A673 (cell line): ENCODE data around the gene RNF123. TPM values are rescaled to one million over a fixed set of nuclear protein-coding genes. Genes with fewer than 3 reads are reported as not detected.
A peak's percentile ranks its signal among the peaks of the same experiment; 100 is the strongest.

Source experiments
- BruUV-seq: library from RNA; stranded (reverse); fragments of 400-500 nt; replicated peaks from 2 replicates; lab custom pipeline; 2021; lab: Mats Ljungman, UMichigan
- CTCF ChIA-PET: fragments of 300-600 bp; sonication (Branson Sonifier 250); formaldehyde crosslinking; loops from one replicate; lab custom pipeline; 2022; ENCODE audit warnings: antibody characterized with exemption; lab: Charles Lee
- POLR2A ChIA-PET: fragments of 300-600 bp; sonication (Branson Sonifier 250); formaldehyde crosslinking; loops from one replicate; lab custom pipeline; 2022; ENCODE audit warnings: antibody characterized with exemption; ENCODE audit not compliant: low non-redundant PET; lab: Charles Lee
- DNase-seq: peaks from one replicate; pipeline ENCODE4 v3.0.0-alpha.2; 2015; ENCODE audit warnings: low spot score
- H3K27ac ChIP-seq: fragments of 200-600 bp; sonication (generic); 2 replicates; pipeline ENCODE4 v1.5.1; 2016; ENCODE audit warnings: mixed run types, low read depth, mild to moderate bottlenecking, mixed read lengths, antibody characterized with exemption, low read length; ENCODE audit not compliant: poor library complexity, severe bottlenecking
- H3K27me3 ChIP-seq: fragments of 200-600 bp; sonication (generic); replicated peaks from 2 replicates; pipeline ENCODE4 v1.6.1; 2017; ENCODE audit warnings: mixed run types, low read depth, mild to moderate bottlenecking, mixed read lengths, antibody characterized with exemption, low read length; ENCODE audit not compliant: insufficient read depth, poor library complexity
- H3K36me3 ChIP-seq: fragments of 200-600 bp; sonication (generic); 2 replicates; pipeline ENCODE4 v1.6.1; 2016; ENCODE audit warnings: mixed run types, mild to moderate bottlenecking, mixed read lengths, antibody characterized with exemption, low read length; ENCODE audit not compliant: insufficient read depth, poor library complexity, severe bottlenecking
- H3K4me1 ChIP-seq: fragments of 200-600 bp; sonication (generic); 2 replicates; pipeline ENCODE4 v1.6.1; 2017; ENCODE audit warnings: mixed run types, mild to moderate bottlenecking, mixed read lengths, antibody characterized with exemption, low read length; ENCODE audit not compliant: insufficient read depth, poor library complexity, severe bottlenecking
- H3K4me3 ChIP-seq: fragments of 200-600 bp; sonication (generic); 2 replicates; pipeline ENCODE4 v1.5.1; 2016; ENCODE audit warnings: low read depth, mixed run types, mild to moderate bottlenecking, mixed read lengths, low read length; ENCODE audit not compliant: poor library complexity, severe bottlenecking
- H3K9me3 ChIP-seq: fragments of 200-600 bp; sonication (generic); 2 replicates; pipeline ENCODE4 v1.6.1; 2016; ENCODE audit warnings: mixed run types, low read depth, mild to moderate bottlenecking, mixed read lengths, antibody characterized with exemption, low read length; ENCODE audit not compliant: poor library complexity, severe bottlenecking
- CTCF ChIP-seq: fragments of 300-800, 200-600 bp; sonication (generic); conservative IDR thresholded peaks from 2 replicates; pipeline ENCODE4 v1.5.1; 2017; ENCODE audit warnings: low read depth, mild to moderate bottlenecking, antibody characterized with exemption, low read length, moderate library complexity, mixed read lengths
- EZH2 ChIP-seq: fragments of 200-600 bp; sonication (generic); IDR thresholded peaks from 2 replicates; pipeline ENCODE4 v1.6.1; 2017; ENCODE audit warnings: borderline replicate concordance, low read depth, mild to moderate bottlenecking, mixed read lengths, antibody characterized with exemption, low read length; ENCODE audit not compliant: poor library complexity, severe bottlenecking
- intact Hi-C: fragments of 100-400 bp; cut with micrococcal nuclease; formaldehyde crosslinking; loops from one replicate; pipeline ENCODE4 v1.10.0; 2022; ENCODE audit not compliant: unreplicated experiment
- total RNA-seq: library from RNA; stranded (reverse); gene quantifications from 2 replicates; pipeline ENCODE4 v1.2.3, GENCODE V29; 2021

Gene RNF123
- total RNA-seq, 1 experiment from 2014 or later = 31.5 TPM

- Histone ChIP-seq H3K9me3 (no peaks in the 10 kb centered on the region), H3K4me3 (peak overlapping the region; percentile 83), H3K4me1 (no peaks in the 10 kb centered on the region), H3K36me3 (peaks cover 5% of the 10 kb centered on the region), H3K27me3 (no peaks in the 10 kb centered on the region), H3K27ac (peak overlapping the region; percentile 85)
- no peak for TF ChIP-seq CTCF
- no peak for TF ChIP-seq EZH2
- DNase-seq = no peak
- ChIA-PET POLR2A (no interaction called here), CTCF (interaction anchor here (1.0 kb wide), 1 partner anchor 185 kb away, joined by 3 read pairs; no protein-coding TSS in a partner anchor)
- BruUV-seq = no TSS peak
- intact Hi-C loops = loop anchor here (10.0 kb wide), 1 partner anchor 120 kb away; no protein-coding TSS in a partner anchor
Observed at GRCh38 chr3:49724586-49724985, 35.2 kb downstream of the RNF123 start.

GRCh38 chr3:49725906-49726681, 36.7 kb downstream of the RNF123 start:
- DNase-seq = no peak
- no peaks in the 10 kb centered on the region for H3K4me1 ChIP-seq
- intact Hi-C loops = loop anchor here (10.0 kb wide), 1 partner anchor 119 kb away; no protein-coding TSS in a partner anchor
- H3K27me3 ChIP-seq = no peaks in the 10 kb centered on the region
- no peaks in the 10 kb centered on the region for H3K9me3 ChIP-seq
- ChIA-PET POLR2A (no interaction called here), CTCF (no interaction called here)
- BruUV-seq = no TSS peak
- H3K4me3 ChIP-seq = no peak overlapping the region
- H3K27ac ChIP-seq = no peak overlapping the region
- no peaks in the 10 kb centered on the region for H3K36me3 ChIP-seq
- TF ChIP-seq EZH2 (no peak), CTCF (no peak)

GRCh38 chr3:49727154-49727923, 38.0 kb downstream of the RNF123 start:
- DNase-seq = no peak
- CTCF ChIA-PET = no interaction called here
- intact Hi-C loops = loop anchor here (10.0 kb wide), 1 partner anchor 117 kb away; no protein-coding TSS in a partner anchor
- Histone ChIP-seq H3K4me1 (no peaks in the 10 kb centered on the region), H3K27ac (no peak overlapping the region), H3K27me3 (no peaks in the 10 kb centered on the region), H3K36me3 (no peaks in the 10 kb centered on the region), H3K9me3 (no peaks in the 10 kb centered on the region), H3K4me3 (no peak overlapping the region)
- POLR2A ChIA-PET = no interaction called here
- TF ChIP-seq EZH2 (no peak), CTCF (no peak)
- no TSS peak for BruUV-seq
